IMR-90 (cell line): Measurements from ENCODE around the gene PRR5. TPM values are rescaled to one million over a fixed set of nuclear protein-coding genes. Genes with fewer than 3 reads are reported as not detected.

ENCODE experiments used
- ATAC-seq: fragments of 200-7000 bp; cut with Tn5 transposase; 2 replicates; pipeline ENCODE4 v1.9.1; 2020; ENCODE audit warnings: low read depth, mild to moderate bottlenecking, moderate library complexity
- BruUV-seq: library from RNA; stranded (reverse); fragments of 400-500 nt; replicated peaks from 2 replicates; lab custom pipeline; 2021; lab: Mats Ljungman, UMichigan
- CTCF ChIA-PET: fragments of 300-600 bp; formaldehyde crosslinking; extraction: SDS; loops from one replicate; lab custom pipeline; 2021; ENCODE audit warnings: antibody characterized with exemption; lab: Yijun Ruan, JAX
- POLR2A ChIA-PET: fragments of 300-600 bp; sonication (Branson Sonifier 250); formaldehyde crosslinking; loops from one replicate; lab custom pipeline; 2022; ENCODE audit warnings: antibody characterized with exemption; ENCODE audit not compliant: unreplicated experiment; lab: Charles Lee
- DNase-seq: peaks from one replicate; pipeline ENCODE4 v3.0.0; 2013
- H2AFZ ChIP-seq: replicated peaks from 2 replicates; pipeline ENCODE3; 2013; ENCODE audit warnings: low read length, mild to moderate bottlenecking; ENCODE audit not compliant: poor library complexity
- H2AK5ac ChIP-seq: 2 replicates; pipeline ENCODE4 v1.6.1; 2013; ENCODE audit warnings: low read depth, low read length, inconsistent platforms
- H2AK9ac ChIP-seq: replicated peaks from 2 replicates; pipeline ENCODE3; 2013; ENCODE audit warnings: mild to moderate bottlenecking, low read depth, low read length, moderate library complexity; ENCODE audit not compliant: poor library complexity
- H2BK120ac ChIP-seq: 2 replicates; pipeline ENCODE4 v1.6.1; 2013; ENCODE audit warnings: low read depth, low read length, inconsistent platforms
- H2BK15ac ChIP-seq: 3 replicates; pipeline ENCODE4 v1.6.1; 2013; ENCODE audit warnings: low read depth, low read length, inconsistent platforms
- H2BK20ac ChIP-seq: 2 replicates; pipeline ENCODE4 v1.6.1; 2013; ENCODE audit warnings: low read depth, mild to moderate bottlenecking, inconsistent platforms, low read length, moderate library complexity
- H2BK5ac ChIP-seq: 2 replicates; pipeline ENCODE4 v1.6.1; 2013; ENCODE audit warnings: mild to moderate bottlenecking, low read depth, low read length, inconsistent platforms; ENCODE audit not compliant: poor library complexity, severe bottlenecking
- H3K14ac ChIP-seq: replicated peaks from 2 replicates; pipeline ENCODE4 v1.6.1; 2013; ENCODE audit warnings: low read depth, low read length, inconsistent platforms
- H3K18ac ChIP-seq: 2 replicates; pipeline ENCODE4 v1.6.1; 2013; ENCODE audit warnings: low read depth, low read length, control low read depth
- H3K23ac ChIP-seq: 2 replicates; pipeline ENCODE4 v1.6.1; 2013; ENCODE audit warnings: low read depth, low read length, inconsistent platforms
- H3K27ac ChIP-seq: 2 replicates; pipeline ENCODE4 v1.5.1; 2013; ENCODE audit warnings: mild to moderate bottlenecking, control low read depth, low read length; ENCODE audit not compliant: insufficient read depth
- H3K27me3 ChIP-seq: 2 replicates; pipeline ENCODE4 v1.6.1; 2013; ENCODE audit warnings: low read length; ENCODE audit not compliant: control insufficient read depth, insufficient read depth
- H3K36me3 ChIP-seq: 2 replicates; pipeline ENCODE4 v1.6.1; 2013; ENCODE audit warnings: low read length, mixed read lengths; ENCODE audit not compliant: control insufficient read depth, insufficient read depth
- H3K4ac ChIP-seq: 2 replicates; pipeline ENCODE4 v1.6.1; 2013; ENCODE audit warnings: low read depth, low read length, inconsistent platforms
- H3K4me1 ChIP-seq: 2 replicates; pipeline ENCODE4 v1.6.1; 2013; ENCODE audit warnings: low read length, mixed read lengths; ENCODE audit not compliant: control insufficient read depth, insufficient read depth
- H3K4me2 ChIP-seq: 2 replicates; pipeline ENCODE4 v1.6.1; 2013; ENCODE audit warnings: low read depth, mild to moderate bottlenecking, control low read depth, low read length, moderate library complexity
- H3K4me3 ChIP-seq: 2 replicates; pipeline ENCODE4 v1.5.1; 2013; ENCODE audit warnings: low read depth, mild to moderate bottlenecking, control low read depth, low read length, moderate library complexity; ENCODE audit not compliant: insufficient read depth
- H3K56ac ChIP-seq: 2 replicates; pipeline ENCODE4 v1.6.1; 2013; ENCODE audit warnings: low read length, inconsistent platforms; ENCODE audit not compliant: insufficient read depth; ENCODE audit errors: extremely low read depth
- H3K79me1 ChIP-seq, 2 experiments: 2 replicates each; pipeline ENCODE4 v1.6.1; 2013; ENCODE audit warnings: low read length in 2 of 2, inconsistent platforms in 1 of 2, low read depth in 1 of 2
- H3K9ac ChIP-seq: 2 replicates; pipeline ENCODE4 v1.6.1; 2013; ENCODE audit warnings: low read depth, low read length, control low read depth
- H3K9me1 ChIP-seq: 2 replicates; pipeline ENCODE4 v1.6.1; 2013; ENCODE audit warnings: low read length, inconsistent platforms; ENCODE audit not compliant: insufficient read depth
- H3K9me3 ChIP-seq: 2 replicates; pipeline ENCODE4 v1.6.1; 2013; ENCODE audit warnings: low read length; ENCODE audit not compliant: control insufficient read depth, insufficient read depth
- H4K20me1 ChIP-seq: 2 replicates; pipeline ENCODE4 v1.6.1; 2013; ENCODE audit warnings: low read length, inconsistent platforms; ENCODE audit not compliant: insufficient read depth
- H4K5ac ChIP-seq: 2 replicates; pipeline ENCODE4 v1.6.1; 2013; ENCODE audit warnings: mild to moderate bottlenecking, low read depth, low read length, control low read depth
- H4K8ac ChIP-seq, 2 experiments: 2 replicates each; pipeline ENCODE4 v1.6.1; 2013; ENCODE audit warnings: low read depth in 2 of 2, low read length in 2 of 2, control low read depth in 1 of 2, inconsistent platforms in 1 of 2
- H4K91ac ChIP-seq: 2 replicates; pipeline ENCODE4 v1.6.1; 2013; ENCODE audit warnings: low read depth, low read length, inconsistent platforms; ENCODE audit not compliant: insufficient read depth
- BHLHE40 ChIP-seq: fragments of 150-350 bp; IDR thresholded peaks from 2 replicates; pipeline ENCODE4 v1.6.1; 2016; ENCODE audit warnings: mild to moderate bottlenecking, low read depth, low read length
- CEBPB ChIP-seq: IDR thresholded peaks from 2 replicates; pipeline ENCODE4 v1.6.1; 2012; ENCODE audit warnings: low read depth, low read length, improper control_type of control experiment
- CHD1 ChIP-seq: IDR thresholded peaks from 2 replicates; pipeline ENCODE4 v1.6.1; 2012; ENCODE audit warnings: low read depth, low read length, improper control_type of control experiment
- FOS ChIP-seq: fragments of 150-350 bp; IDR thresholded peaks from 2 replicates; pipeline ENCODE4 v1.6.1; 2016; ENCODE audit warnings: low read depth, low read length
- MAZ ChIP-seq: IDR thresholded peaks from 2 replicates; pipeline ENCODE4 v1.6.1; 2012; ENCODE audit warnings: low read depth, mild to moderate bottlenecking, low read length, improper control_type of control experiment, moderate library complexity, borderline replicate concordance
- MXI1 ChIP-seq: IDR thresholded peaks from 2 replicates; pipeline ENCODE4 v1.6.1; 2012; ENCODE audit warnings: low read depth, mild to moderate bottlenecking, low read length, moderate library complexity, borderline replicate concordance
- NFE2L2 ChIP-seq: fragments of 150-350 bp; IDR thresholded peaks from 2 replicates; pipeline ENCODE4 v1.6.1; 2016; ENCODE audit warnings: low read depth, mild to moderate bottlenecking, low read length
- POLR2A ChIP-seq: IDR thresholded peaks from 2 replicates; pipeline ENCODE4 v1.6.1; 2012; ENCODE audit warnings: mild to moderate bottlenecking, low read depth, low read length
- RAD21 ChIP-seq: IDR thresholded peaks from 2 replicates; pipeline ENCODE4 v1.6.1; 2012; ENCODE audit warnings: low read length, improper control_type of control experiment
- RCOR1 ChIP-seq: IDR thresholded peaks from 2 replicates; pipeline ENCODE4 v1.6.1; 2012; ENCODE audit warnings: mild to moderate bottlenecking, low read length, improper control_type of control experiment; ENCODE audit not compliant: insufficient replicate concordance
- RFX5 ChIP-seq: IDR thresholded peaks from 2 replicates; pipeline ENCODE4 v1.8.0; 2012; ENCODE audit warnings: low read depth, mild to moderate bottlenecking, low read length, moderate library complexity
- SMC3 ChIP-seq: fragments of 150-350 bp; IDR thresholded peaks from 2 replicates; pipeline ENCODE4 v1.6.1; 2016; ENCODE audit warnings: low read depth, mild to moderate bottlenecking, antibody characterized with exemption, low read length, moderate library complexity
- USF2 ChIP-seq: fragments of 150-350 bp; IDR thresholded peaks from 2 replicates; pipeline ENCODE4 v1.6.1; 2017; ENCODE audit warnings: mild to moderate bottlenecking, antibody characterized with exemption, low read length, low read depth
- WGBS, 2 experiments: methylation state at CpG; one replicate each; pipeline versions ENCODE4 v1.1.5 to v1.1.7; 2013; ENCODE audit warnings: missing lambda C conversion rate in 2 of 2; ENCODE audit not compliant: insufficient read length in 1 of 2; ENCODE audit errors: extremely low coverage in 2 of 2; 5-methylcytosine and 5-hydroxymethylcytosine counted together
- dilution Hi-C: fragments of 300-500 bp; cut with HindIII; formaldehyde crosslinking; loops from one replicate; pipeline ENCODE4 v1.14.3; 2018; ENCODE audit warnings: low sequenced_read_pairs; ENCODE audit not compliant: unreplicated experiment
- in situ Hi-C: fragments of 300-500 bp; cut with MboI; formaldehyde crosslinking; loops from 3 replicates; pipeline ENCODE4 v1.14.3; 2019; ENCODE audit warnings: low sequenced_read_pairs, inconsistent platforms, mixed read lengths
- intact Hi-C: fragments of 100-400 bp; cut with micrococcal nuclease; formaldehyde crosslinking; loops from 2 replicates; pipeline ENCODE4 v1.10.0; 2022
- polyA plus RNA-seq, 3 experiments: library from polyadenylated mRNA; depleted of rRNA; stranded (reverse); fragments of >200 nt; gene quantifications; 2 replicates each; pipeline ENCODE4 v1.2.3, GENCODE V29; 2012; ENCODE audit warnings: low replicate concordance in 1 of 3
- total RNA-seq: library from RNA; depleted of rRNA; stranded (reverse); fragments of >200 nt; gene quantifications from 2 replicates; pipeline ENCODE4 v1.2.3, GENCODE V29; 2012
- TF ChIP-seq, protein P1 (sequence below): fragments of 150-350 bp; IDR thresholded peaks from 2 replicates; pipeline ENCODE4 v1.6.1; 2016; ENCODE audit warnings: low read depth, mild to moderate bottlenecking, low read length, moderate library complexity, borderline replicate concordance

Gene PRR5
- total and polyA plus RNA-seq, 2 of the 4 experiments (the other 2 are of a cell fraction), result 8.1 to 24.3 TPM

DNA sequence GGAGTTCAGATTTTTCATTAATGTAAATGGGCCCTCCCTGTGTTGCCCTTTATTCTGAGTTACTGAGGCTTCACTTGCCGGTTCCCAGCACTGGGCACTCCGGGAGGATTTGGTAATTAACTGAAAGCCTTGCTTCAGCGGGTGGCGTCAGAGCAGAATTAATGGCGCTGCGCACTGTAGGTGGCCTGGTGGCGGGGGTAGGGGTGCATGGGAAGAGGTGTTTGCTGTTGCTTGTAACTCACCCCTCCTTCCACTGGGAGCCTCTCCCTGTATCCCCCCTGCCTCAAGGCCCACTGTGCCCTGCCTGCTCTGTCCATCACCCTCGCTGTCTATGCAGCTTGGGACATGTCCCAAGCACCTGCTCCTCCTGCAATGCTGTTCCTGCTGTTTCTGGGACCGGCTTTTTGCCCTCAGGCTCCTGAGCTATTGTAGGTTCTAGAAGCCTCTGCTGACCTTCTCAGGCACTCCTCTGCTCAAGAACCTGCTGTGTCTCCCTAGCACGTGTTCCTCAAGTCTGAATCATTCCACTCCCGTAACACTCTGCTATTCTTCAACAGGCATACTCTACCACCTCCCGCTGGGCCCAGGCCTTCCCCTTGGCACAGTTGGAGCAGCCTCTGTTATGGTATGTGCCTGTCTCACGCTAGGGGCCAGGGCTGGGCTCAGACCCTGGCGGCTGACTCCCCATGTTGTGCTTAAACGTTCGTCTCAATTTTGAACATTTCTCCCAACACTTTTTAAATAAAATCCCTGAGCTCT, 74.8 kb downstream of the PRR5 start:
- Histone ChIP-seq H4K8ac (no peak overlapping the region), H2AFZ (no peak overlapping the region), H3K27me3 (peaks cover 5% of the 10 kb centered on the region; the same call in 1 of the 2 replicates), H3K9ac (no peak overlapping the region), H3K27ac (no peak overlapping the region), H2AK5ac (no peak overlapping the region), H3K4me3 (no peak overlapping the region), H3K18ac (no peak overlapping the region), H3K9me3 (peaks cover 5% of the 10 kb centered on the region), H3K4me2 (no peak overlapping the region), H2BK120ac (no peak overlapping the region), H3K14ac (no peak overlapping the region), H4K20me1 (no peaks in the 10 kb centered on the region), H3K4ac (no peak overlapping the region), H2BK15ac (no peak overlapping the region), H4K5ac (no peak overlapping the region), H3K4me1 (no peaks in the 10 kb centered on the region), H4K91ac (no peak overlapping the region), H3K9me1 (no peaks in the 10 kb centered on the region), H2BK20ac (no peak overlapping the region), H3K36me3 (no peaks in the 10 kb centered on the region), H3K79me1 (no peaks in the 10 kb centered on the region), H2AK9ac (no peak overlapping the region), H2BK5ac (no peak overlapping the region), H3K56ac (no peak overlapping the region), H3K23ac (no peak overlapping the region)
- CTCF ChIA-PET, result interaction anchor here (0.7 kb wide), 1 partner anchor 1749 kb away, joined by 4 read pairs; no protein-coding TSS in a partner anchor
- no peak for ATAC-seq
- POLR2A ChIA-PET, result no interaction called here
- no TSS peak for BruUV-seq
- TF ChIP-seq POLR2A (no peak), CHD1 (no peak), FOS (no peak), RCOR1 (no peak), RAD21 (no peak), USF2 (no peak), BHLHE40 (no peak), RFX5 (no peak), SMC3 (no peak), MXI1 (no peak), MAZ (no peak), CEBPB (no peak), NFE2L2 (no peak)
- TF ChIP-seq, protein P1, sequence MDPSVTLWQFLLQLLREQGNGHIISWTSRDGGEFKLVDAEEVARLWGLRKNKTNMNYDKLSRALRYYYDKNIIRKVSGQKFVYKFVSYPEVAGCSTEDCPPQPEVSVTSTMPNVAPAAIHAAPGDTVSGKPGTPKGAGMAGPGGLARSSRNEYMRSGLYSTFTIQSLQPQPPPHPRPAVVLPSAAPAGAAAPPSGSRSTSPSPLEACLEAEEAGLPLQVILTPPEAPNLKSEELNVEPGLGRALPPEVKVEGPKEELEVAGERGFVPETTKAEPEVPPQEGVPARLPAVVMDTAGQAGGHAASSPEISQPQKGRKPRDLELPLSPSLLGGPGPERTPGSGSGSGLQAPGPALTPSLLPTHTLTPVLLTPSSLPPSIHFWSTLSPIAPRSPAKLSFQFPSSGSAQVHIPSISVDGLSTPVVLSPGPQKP, result no peak
- dilution Hi-C loops (no loop called here), intact Hi-C loops (no loop called here), in situ Hi-C loops (no loop called here)
- no peak for DNase-seq
- WGBS, 2 experiments, result 25% methylated on average over 4 of the region's 16 CpGs; no CpG with 5 or more reads in 1 of the 2 experiments
